ENCODE data around the gene RRAD. TPM values are rescaled to one million over a fixed set of nuclear protein-coding genes. Genes with fewer than 3 reads are reported as not detected.
"Not testable (repeated sequence)": the region's sequence is repeated elsewhere in the genome, so short reads cannot be mapped to it uniquely, and the experiment has no call there.

The RRAD gene
- total RNA-seq: 100 to 1,000 TPM; 173 to 266 TPM

- H3K4me3 ChIP-seq: peak within 1 kb of the TSS; percentile 60 to 78
- peaks cover 0 to 53% of the 10 kb centered on the region in 2 donors for H3K4me1 ChIP-seq
- H3K36me3 ChIP-seq: peaks cover 14% of the 10 kb centered on the region
- H3K27me3 ChIP-seq: no peaks in the 10 kb centered on the region
- peak within 1 kb of the TSS; percentile 87 to 98 for H3K27ac ChIP-seq
- DNase-seq (ENCODE audit: low spot score): no peak
- H3K9me3 ChIP-seq: no peaks in the 10 kb centered on the region
- no peak for TF ChIP-seq CTCF (IDR thresholded peaks at IDR 0.05)
Measured at GRCh38 chr16:66925322-66925840, at the start of gene RRAD. TSS of gene RRAD (minus strand) at chr16:66925535. CDS start at chr16:66925179, 356 bp downstream.

- not testable (repeated sequence) for H3K36me3 ChIP-seq; H3K9me3 ChIP-seq; DNase-seq (ENCODE audit: low spot score); H3K4me3 ChIP-seq; H3K4me1 ChIP-seq; H3K27me3 ChIP-seq; H3K27ac ChIP-seq
Measured at GRCh38 chr16:66974932-66975246, 49.6 kb upstream of the RRAD start.

GRCh38 chr16:66974156-66974931, 49.0 kb upstream of the RRAD start:
- H3K27me3 ChIP-seq; H3K4me1 ChIP-seq; H3K27ac ChIP-seq; DNase-seq (ENCODE audit: low spot score); H3K4me3 ChIP-seq; H3K9me3 ChIP-seq; H3K36me3 ChIP-seq: not testable (repeated sequence)

GRCh38 chr16:66973716-66974115, 48.4 kb upstream of the RRAD start:
- H3K4me3 ChIP-seq: no peak overlapping the region
- H3K9me3 ChIP-seq: no peaks in the 10 kb centered on the region
- DNase-seq (ENCODE audit: low spot score): no peak
- no peaks in the 10 kb centered on the region for H3K36me3 ChIP-seq
- no peak for TF ChIP-seq CTCF (IDR thresholded peaks at IDR 0.05)
- no peaks in the 10 kb centered on the region for H3K27me3 ChIP-seq
- H3K4me1 ChIP-seq: no peaks in the 10 kb centered on the region
- H3K27ac ChIP-seq: no peak overlapping the region

- TF ChIP-seq CTCF (IDR thresholded peaks at IDR 0.05): no peak
- Histone ChIP-seq H3K27ac (no peak overlapping the region), H3K9me3 (no peaks in the 10 kb centered on the region), H3K36me3 (no peaks in the 10 kb centered on the region), H3K4me3 (no peak overlapping the region), H3K27me3 (no peaks in the 10 kb centered on the region), H3K4me1 (no peaks in the 10 kb centered on the region)
- DNase-seq (ENCODE audit: low spot score): no peak
Measured at GRCh38 chr16:66972983-66973382, 47.6 kb upstream of the RRAD start.

- Histone ChIP-seq H3K4me3 (no peak overlapping the region), H3K27me3 (no peaks in the 10 kb centered on the region), H3K4me1 (no peaks in the 10 kb centered on the region), H3K36me3 (no peaks in the 10 kb centered on the region), H3K9me3 (no peaks in the 10 kb centered on the region), H3K27ac (no peak overlapping the region)
- no peak for DNase-seq (ENCODE audit: low spot score)
- TF ChIP-seq CTCF (IDR thresholded peaks at IDR 0.05): no peak
Measured at GRCh38 chr16:66970775-66971720, 45.7 kb upstream of the RRAD start.
